ENCODE results near the gene C5orf24.
"Not testable (repeated sequence)": the region's sequence is repeated elsewhere in the genome, so short reads cannot be mapped to it uniquely, and the experiment has no call there.

The C5orf24 gene

DNA sequence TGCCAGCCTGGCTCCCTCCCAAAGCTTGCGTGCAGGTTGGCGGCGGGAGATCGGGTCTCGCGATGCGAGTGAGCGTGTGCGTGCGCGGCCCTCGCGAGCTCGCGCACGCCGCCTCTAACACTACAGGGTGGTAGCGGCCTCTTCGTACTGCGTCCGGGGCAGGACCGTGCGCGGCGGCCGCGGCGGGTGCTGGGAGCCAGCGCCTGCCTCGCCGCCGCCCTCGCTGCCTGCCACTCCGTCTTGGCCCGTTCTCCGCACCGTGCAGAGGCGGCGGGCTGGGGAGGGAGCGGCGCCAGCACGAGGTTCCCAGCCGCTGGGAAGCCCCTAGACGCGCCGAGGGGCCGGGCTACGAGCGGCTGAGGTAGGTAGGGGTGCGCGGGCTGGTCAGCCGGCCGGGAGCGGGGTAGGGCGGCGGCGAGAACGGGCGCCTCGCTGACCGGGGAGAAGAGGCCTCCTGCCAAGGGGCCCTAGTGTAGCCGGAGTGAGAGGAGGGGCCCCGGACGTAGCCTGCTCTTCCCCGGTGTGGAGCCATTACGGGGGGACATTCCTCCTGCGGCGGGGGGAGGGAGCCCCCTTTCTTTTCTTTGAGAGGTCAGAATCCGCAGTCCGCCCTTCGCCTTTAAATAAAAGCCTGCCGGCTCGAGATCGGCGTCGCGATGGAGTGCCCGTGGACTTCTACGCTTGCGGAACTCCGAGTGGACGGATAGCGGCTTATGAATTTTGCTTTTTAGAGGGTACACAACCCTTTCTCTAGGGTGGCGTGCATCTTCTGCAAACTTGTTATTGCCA, at the start of gene C5orf24:
Gene C5orf24, plus strand, starts transcription at position 117 of the 789 bp plus-strand sequence. CDS start 8,933 bp downstream, outside the sequence.
- peak; percentile 96 for DNase-seq (ENCODE audit: low spot score)

DNA sequence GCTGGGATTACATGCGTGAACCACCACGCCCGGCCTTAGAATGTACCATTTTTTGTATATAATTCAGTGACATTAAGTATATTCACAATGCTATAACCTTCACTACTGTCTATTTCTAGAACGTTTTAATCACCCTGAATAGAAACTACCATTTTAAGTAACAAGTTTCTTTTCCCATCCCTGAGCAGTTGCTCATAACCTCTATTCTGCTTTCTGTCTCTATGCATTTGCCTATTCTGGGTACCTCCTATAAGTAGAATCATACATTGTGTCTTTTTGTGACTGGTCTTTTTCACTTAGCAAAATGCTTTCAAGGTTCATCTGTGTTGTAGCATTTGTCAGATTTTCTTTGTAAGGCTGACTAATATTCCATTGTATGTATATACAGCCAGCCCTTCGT, 47.3 kb upstream of the C5orf24 start:
- DNase-seq (ENCODE audit: low spot score) = no peak

DNA sequence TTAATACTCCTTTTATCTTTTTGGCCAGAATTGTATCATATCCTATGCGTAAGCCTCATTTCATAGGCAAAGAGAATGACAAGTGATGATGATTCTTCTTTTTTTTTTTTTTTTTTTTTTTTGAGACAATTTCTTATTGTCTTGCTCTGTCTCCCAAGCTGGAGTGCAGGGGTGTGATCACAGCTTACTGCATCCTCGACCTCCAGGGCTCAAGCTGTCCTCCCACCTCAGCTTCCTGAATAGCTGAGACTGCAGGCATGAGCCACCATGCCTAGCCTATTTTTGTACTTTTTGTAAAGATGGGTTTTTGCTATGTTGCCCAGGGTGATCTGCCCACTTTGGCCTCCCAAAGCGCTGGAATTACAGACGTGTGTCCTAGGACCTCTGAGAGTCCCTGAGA, 41.9 kb upstream of the C5orf24 start:
- no peak for DNase-seq (ENCODE audit: low spot score)

DNA sequence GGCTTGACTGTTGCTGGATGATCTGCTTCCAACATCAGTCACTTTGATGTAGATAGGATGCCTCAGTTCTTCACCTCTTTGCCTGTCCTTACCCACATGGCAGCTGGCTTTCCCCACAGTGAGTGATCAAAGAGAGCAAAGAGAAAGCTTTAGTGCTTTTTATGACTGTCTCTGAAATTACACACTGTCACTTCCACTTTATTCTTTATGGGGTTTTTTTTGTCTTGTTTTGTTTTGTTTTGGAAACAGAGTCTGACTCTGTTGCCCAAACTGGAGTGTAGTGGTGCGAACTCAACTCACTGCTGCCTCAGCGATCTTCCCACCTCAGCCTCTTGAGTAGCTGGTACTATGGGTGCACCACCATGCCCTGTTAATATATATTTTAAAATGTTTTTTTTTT, 32.4 kb upstream of the C5orf24 start:
- DNase-seq (ENCODE audit: low spot score) = peak; percentile 83

- DNase-seq (ENCODE audit: low spot score) = peak; percentile 76
Observed at GRCh38 chr5:134813827-134814226, 31.9 kb upstream of the C5orf24 start.

DNA sequence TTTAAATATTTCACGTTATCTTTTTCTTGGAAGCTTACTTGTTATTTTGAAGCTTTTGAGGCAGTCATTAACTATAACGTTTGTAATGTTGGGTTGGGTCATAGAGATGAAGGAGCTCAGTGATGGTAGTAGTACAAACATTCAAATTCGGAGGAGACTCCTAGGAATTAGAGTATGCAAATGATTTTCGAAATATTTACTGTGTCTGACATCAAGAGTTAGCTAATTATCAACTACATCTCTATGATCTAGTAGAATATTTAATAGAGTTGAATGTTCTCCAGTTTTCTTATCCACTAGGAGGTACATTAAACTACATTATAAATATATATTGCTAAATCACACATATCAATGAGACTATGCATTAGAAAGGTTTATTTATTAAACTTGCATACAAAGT, 28.8 kb upstream of the C5orf24 start:
- DNase-seq (ENCODE audit: low spot score) = no peak

GRCh38 chr5:134818776-134819175, 27.0 kb upstream of the C5orf24 start:
- DNase-seq (ENCODE audit: low spot score) = no peak

- DNase-seq (ENCODE audit: low spot score) = no peak
Observed at GRCh38 chr5:134819407-134819963, 26.3 kb upstream of the C5orf24 start.

DNA sequence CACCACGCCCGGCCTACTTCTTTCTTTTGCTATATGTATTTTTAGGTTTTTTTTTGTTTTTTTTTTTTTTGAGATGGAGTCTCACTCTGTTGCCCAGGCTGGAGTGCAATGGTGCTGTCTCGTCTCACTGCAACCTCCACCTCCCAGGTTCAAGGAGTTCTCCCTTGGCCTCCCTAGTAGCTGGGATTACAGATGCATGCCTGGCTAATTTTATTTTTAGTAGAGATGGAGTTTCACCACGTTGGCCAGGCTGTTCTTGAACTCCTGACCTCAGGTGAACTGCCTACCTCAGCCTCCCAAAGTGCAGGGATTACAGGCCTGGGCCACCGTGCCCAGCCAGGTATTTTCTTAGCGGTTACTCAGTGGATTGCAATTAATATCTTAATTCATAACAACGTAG, 23.9 kb upstream of the C5orf24 start:
- no peak for DNase-seq (ENCODE audit: low spot score)

DNA sequence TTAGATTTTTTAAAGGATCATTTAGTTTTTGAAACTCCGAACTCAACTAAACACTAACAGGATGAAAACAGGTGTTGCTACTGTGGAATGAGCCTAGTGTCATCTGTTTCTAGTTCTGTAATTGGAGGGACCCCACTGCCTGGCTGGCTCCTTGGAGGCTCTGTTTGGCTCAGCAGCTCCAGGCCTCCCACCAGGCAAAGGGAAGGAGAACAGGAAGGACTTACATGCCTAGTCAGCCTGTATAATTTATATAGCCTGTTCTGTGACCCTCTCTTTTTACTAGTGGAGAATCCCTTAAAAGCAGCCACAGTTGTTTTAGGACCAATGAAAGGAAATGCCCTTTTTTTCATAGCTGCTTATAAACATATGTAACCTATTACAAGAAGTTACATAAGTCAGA, 21.1 kb upstream of the C5orf24 start:
- no peak for DNase-seq (ENCODE audit: low spot score)

- DNase-seq (ENCODE audit: low spot score) = no peak
Observed at GRCh38 chr5:134825212-134825611, 20.6 kb upstream of the C5orf24 start.

GRCh38 chr5:134833340-134834032, 12.3 kb upstream of the C5orf24 start:
- DNase-seq (ENCODE audit: low spot score) = no peak

- no peak for DNase-seq (ENCODE audit: low spot score)
Observed at GRCh38 chr5:134835623-134836022, 10.1 kb upstream of the C5orf24 start.

DNA sequence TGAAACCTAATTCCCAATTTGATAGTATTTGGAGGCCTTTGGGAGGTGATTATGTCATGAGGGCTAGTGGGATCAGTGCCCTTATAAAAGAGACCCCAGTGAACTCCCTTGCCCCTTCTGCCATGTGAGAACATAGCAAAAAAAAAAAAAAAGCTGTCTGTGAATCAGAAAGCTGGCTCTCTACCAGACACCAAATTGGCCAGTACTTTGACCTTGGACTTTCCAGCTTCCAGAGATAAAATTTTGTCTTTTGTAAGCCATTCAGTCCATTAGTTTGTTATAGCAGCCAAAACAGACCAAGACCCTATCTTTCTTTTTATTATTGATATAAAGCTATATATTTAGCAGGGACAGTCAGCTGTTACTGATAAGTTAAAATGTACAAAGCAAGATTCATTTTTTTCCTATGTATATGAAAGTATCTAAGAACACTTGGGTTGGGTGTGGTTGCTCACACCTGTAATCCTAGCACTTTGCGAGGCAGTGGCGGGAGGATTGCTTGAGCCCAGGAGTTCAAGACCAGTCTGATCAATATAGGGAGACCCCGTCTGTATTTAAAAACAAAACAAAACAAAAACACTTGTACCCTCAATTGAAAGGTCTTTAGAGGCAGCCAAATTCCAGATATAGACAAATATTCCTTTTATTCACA, 8.1 kb upstream of the C5orf24 start:
- no peak for DNase-seq (ENCODE audit: low spot score)

- not testable (repeated sequence) for DNase-seq (ENCODE audit: low spot score)
Observed at GRCh38 chr5:134838361-134838760, 7.4 kb upstream of the C5orf24 start.

DNA sequence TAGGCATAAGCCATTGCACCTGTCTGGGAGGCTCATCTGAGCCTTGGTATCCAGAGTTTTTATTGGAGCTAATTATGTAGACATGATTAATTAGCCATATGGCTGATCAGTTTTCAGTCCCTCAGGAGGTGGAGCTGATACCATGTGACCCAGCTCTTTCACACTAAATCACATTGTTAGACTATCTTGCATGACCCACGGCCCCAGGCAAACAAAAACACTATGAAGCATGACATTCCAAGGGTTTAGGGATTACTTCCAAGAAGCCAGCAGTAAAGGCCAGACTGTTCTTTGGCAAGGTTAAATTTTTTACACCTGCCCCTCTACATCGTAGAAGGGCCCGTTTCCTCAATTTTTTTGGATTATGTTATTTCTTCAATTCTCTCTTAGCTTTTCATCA, 5.0 kb upstream of the C5orf24 start:
- no peak for DNase-seq (ENCODE audit: low spot score)

DNA sequence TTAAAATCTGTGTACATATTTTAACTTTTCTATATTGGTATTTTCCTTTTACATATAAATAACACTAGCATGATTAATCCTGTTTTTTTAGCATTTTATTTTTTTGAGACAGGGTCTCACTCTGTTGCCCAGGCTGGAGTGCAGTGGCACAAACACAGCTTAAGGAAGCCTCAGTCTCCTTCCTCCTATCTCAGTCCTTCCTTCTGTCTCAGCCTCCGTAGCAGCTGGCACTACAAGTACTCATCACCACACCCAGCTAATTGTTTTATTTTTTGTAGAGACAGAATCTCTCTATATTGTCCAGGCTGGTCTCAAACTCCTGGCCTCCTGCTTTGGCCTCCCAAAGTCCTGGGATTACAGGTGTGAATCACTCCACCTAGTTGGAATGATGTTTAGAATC, 1.5 kb upstream of the C5orf24 start:
- no peak for DNase-seq (ENCODE audit: low spot score)

GRCh38 chr5:134845335-134845851, 375 bp upstream of the C5orf24 start:
- peak; percentile 21 for DNase-seq (ENCODE audit: low spot score)

GRCh38 chr5:134846641-134846960, 833 bp downstream of the C5orf24 start:
- DNase-seq (ENCODE audit: low spot score) = no peak

DNA sequence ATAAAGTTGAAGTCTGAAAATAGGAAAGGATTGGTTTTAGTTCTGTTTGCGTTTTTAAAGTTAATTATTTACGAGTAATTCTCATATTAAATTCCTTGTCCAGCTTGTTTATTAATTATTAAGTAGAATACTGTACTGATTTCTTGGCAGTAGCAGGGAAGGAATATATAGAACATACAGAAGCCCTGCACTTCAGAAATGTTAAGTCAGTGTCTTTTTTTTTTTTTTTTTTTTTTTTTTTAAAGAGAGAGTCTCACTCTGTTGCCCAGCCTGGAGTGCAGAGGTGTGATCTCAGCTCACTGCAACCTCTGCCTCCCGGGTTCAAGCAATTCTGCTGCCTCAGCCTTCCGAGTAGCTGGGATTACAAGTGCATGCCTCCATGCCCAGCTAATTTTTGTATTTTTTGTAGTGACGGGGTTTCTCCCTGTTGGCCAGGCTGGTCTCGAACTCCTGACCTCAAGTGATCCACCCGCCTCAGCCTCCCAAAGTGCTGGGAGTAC, 3.7 kb downstream of the C5orf24 start:
- DNase-seq (ENCODE audit: low spot score) = not testable (repeated sequence)

DNA sequence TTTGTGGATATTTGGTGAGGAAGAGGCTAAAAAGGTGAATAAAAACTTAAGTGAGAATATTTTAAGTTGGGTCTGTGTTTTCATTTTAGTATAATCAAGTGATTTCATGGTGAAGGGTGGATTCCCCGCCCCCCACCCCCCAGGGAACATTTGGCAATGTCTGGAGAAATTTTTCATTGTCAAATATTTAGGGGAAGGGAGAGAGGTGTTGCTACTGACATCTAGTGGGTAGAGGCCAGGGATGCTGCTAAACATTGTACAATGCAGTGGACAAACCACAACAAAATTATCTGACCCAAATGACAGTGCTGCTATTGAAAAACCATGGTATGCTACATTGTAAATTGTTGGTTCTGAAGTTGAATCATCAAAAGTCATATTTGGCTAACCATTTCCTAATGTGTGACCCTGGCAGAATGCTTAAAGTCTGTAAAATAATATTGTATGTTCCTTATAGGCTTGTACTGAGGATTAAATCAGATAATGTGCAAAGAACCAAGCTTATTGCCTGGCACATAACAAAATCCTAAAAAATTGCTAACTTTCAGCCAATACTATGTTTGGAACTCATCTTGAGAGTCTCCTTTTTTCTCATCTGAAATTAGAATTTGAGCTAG, 5.6 kb downstream of the C5orf24 start:
- DNase-seq (ENCODE audit: low spot score) = peak; percentile 48

DNA sequence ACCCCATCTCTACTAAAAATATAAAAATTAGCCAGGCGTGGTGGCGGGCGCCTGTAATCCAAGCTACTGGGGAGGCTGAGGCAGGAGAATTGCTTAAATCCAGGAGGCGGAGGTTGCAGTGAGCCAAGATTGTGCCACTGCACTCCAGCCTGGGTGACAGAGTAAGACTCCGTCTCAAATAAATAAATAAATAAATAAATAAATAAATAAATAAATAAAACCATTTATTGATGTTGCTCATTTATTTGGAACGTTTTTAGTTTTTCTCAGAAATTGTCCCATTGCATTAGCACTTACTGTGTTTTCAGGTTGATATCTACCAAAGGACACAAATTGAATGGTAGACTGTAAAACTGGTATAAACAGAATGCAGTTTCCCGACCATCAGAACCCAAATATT, 10.7 kb downstream of the C5orf24 start:
- not testable (repeated sequence) for DNase-seq (ENCODE audit: low spot score)

Measured in NAMALWA (cell line).